Fibroblast of pulmonary artery (primary cell): ENCODE data around the gene MDGA2.
A peak's percentile ranks its signal among the peaks of the same experiment; 100 is the strongest.

ENCODE experiments used
- DNase-seq: peaks from one replicate; pipeline ENCODE4 v3.0.0-alpha.2; 2010; ENCODE audit warnings: low read depth
- H3K4me3 ChIP-seq: replicated peaks from 2 replicates; pipeline ENCODE4 v1.5.1; 2011; ENCODE audit warnings: low read depth, mild to moderate bottlenecking, control low read depth, low read length, moderate library complexity
- CTCF ChIP-seq: IDR thresholded peaks from 2 replicates; pipeline ENCODE4 v1.5.1; 2011; ENCODE audit warnings: mild to moderate bottlenecking, control low read depth, low read length, inconsistent platforms; ENCODE audit errors: missing control alignments

Gene MDGA2

GRCh38 chr14:47332106-47332505 is 343.3 kb downstream of the MDGA2 start:
- no peak for DNase-seq
- TF ChIP-seq CTCF, result no peak
- H3K4me3 ChIP-seq, result no peak overlapping the region

GRCh38 chr14:47328376-47328775 is 347.0 kb downstream of the MDGA2 start:
- H3K4me3 ChIP-seq, result no peak overlapping the region
- DNase-seq, result no peak
- no peak for TF ChIP-seq CTCF

- DNase-seq, result no peak
- TF ChIP-seq CTCF, result no peak
- H3K4me3 ChIP-seq, result no peak overlapping the region
Measured at GRCh38 chr14:47327336-47327735, 348.1 kb downstream of the MDGA2 start.

GRCh38 chr14:47322751-47323150 is 352.7 kb downstream of the MDGA2 start:
- H3K4me3 ChIP-seq, result no peak overlapping the region
- TF ChIP-seq CTCF, result no peak
- DNase-seq, result no peak

GRCh38 chr14:47302121-47302520 is 373.3 kb downstream of the MDGA2 start:
- TF ChIP-seq CTCF, result no peak
- no peak for DNase-seq
- H3K4me3 ChIP-seq, result no peak overlapping the region

- peak; percentile 1 for DNase-seq
- TF ChIP-seq CTCF, result no peak
- no peak overlapping the region for H3K4me3 ChIP-seq
Measured at GRCh38 chr14:47300796-47301195, 374.6 kb downstream of the MDGA2 start.

- TF ChIP-seq CTCF, result no peak
- DNase-seq, result no peak
- no peak overlapping the region for H3K4me3 ChIP-seq
Measured at GRCh38 chr14:47297374-47297773, 378.0 kb downstream of the MDGA2 start.
